Liver (tissue), 9 donors: ENCODE measurements around the gene RPL13A. TPM values are rescaled to one million over a fixed set of nuclear protein-coding genes. Genes with fewer than 3 reads are reported as not detected.

Experiments
- DNase-seq: peaks from one replicate; pipeline ENCODE4 v3.0.0-alpha.2; 2017; ENCODE audit warnings: low spot score
- H3K27ac ChIP-seq, 2 donors: one replicate each; pipeline ENCODE4 v1.7.0; 2013; ENCODE audit warnings: inconsistent platforms in 2 of 2, low read length in 2 of 2, control low read depth in 1 of 2, low read depth in 1 of 2, mild to moderate bottlenecking in 1 of 2
- H3K27me3 ChIP-seq, 4 donors: one replicate each; pipeline versions ENCODE4 v1.6.1 to v1.7.0; 2013; ENCODE audit warnings: low read length in 3 of 4, inconsistent platforms in 1 of 4, mild to moderate bottlenecking in 1 of 4, moderate library complexity in 1 of 4; ENCODE audit not compliant: control insufficient read depth in 4 of 4, insufficient read depth in 4 of 4
- H3K36me3 ChIP-seq, 4 donors: one replicate each; pipeline versions ENCODE4 v1.6.1 to v1.7.0; 2013; ENCODE audit warnings: low read length in 3 of 4, mild to moderate bottlenecking in 3 of 4, low read depth in 1 of 4, moderate library complexity in 1 of 4; ENCODE audit not compliant: control insufficient read depth in 4 of 4, insufficient read depth in 3 of 4
- H3K4me1 ChIP-seq, 4 donors: one replicate each; pipeline versions ENCODE4 v1.6.1 to v1.7.0; 2013; ENCODE audit warnings: low read length in 3 of 4, mild to moderate bottlenecking in 3 of 4, moderate library complexity in 1 of 4; ENCODE audit not compliant: control insufficient read depth in 4 of 4, insufficient read depth in 4 of 4
- H3K4me3 ChIP-seq, 3 donors: one replicate each; pipeline versions ENCODE4 v1.6.1 to v1.7.0; 2013; ENCODE audit warnings: low read length in 3 of 3, control low read depth in 1 of 3, low read depth in 1 of 3, mild to moderate bottlenecking in 1 of 3
- H3K9ac ChIP-seq, 2 donors: one replicate each; pipeline ENCODE4 v1.7.0; 2013; ENCODE audit warnings: low read length in 2 of 2, mild to moderate bottlenecking in 2 of 2, moderate library complexity in 2 of 2, control low read depth in 1 of 2, low read depth in 1 of 2
- H3K9me3 ChIP-seq, 4 donors: one replicate each; pipeline versions ENCODE4 v1.6.1 to v1.7.0; 2013; ENCODE audit warnings: low read length in 3 of 4; ENCODE audit not compliant: control insufficient read depth in 4 of 4
- ATF3 ChIP-seq: IDR thresholded peaks from 2 replicates; pipeline ENCODE4 v1.6.1; 2016; ENCODE audit warnings: antibody characterized with exemption
- CTCF ChIP-seq: fragments of 150-350 bp; IDR thresholded peaks from 2 replicates; pipeline ENCODE4 v1.5.1; 2017; ENCODE audit warnings: improper control_type of control experiment, low read depth, low read length; ENCODE audit not compliant: missing input control
- EGR1 ChIP-seq, 2 donors: IDR thresholded peaks; 2 replicates each; pipeline ENCODE4 v1.6.1; 2016 to 2018; ENCODE audit warnings: antibody characterized with exemption in 2 of 2, low read depth in 2 of 2
- FOXA1 ChIP-seq: IDR thresholded peaks from 2 replicates; pipeline ENCODE4 v1.6.1; 2016; ENCODE audit warnings: antibody characterized with exemption
- FOXA2 ChIP-seq: IDR thresholded peaks from 2 replicates; pipeline ENCODE4 v1.6.1; 2016; ENCODE audit warnings: antibody characterized with exemption
- GABPA ChIP-seq, 2 donors: IDR thresholded peaks in 1 of 2; conservative IDR thresholded peaks in 1 of 2; 2 replicates each; pipeline ENCODE4 v1.6.1; 2016; ENCODE audit warnings: antibody characterized with exemption in 2 of 2, mild to moderate bottlenecking in 1 of 2, moderate library complexity in 1 of 2
- HNF4A ChIP-seq, 2 donors: conservative IDR thresholded peaks; 2 replicates each; pipeline ENCODE4 v1.6.1; 2016; ENCODE audit warnings: antibody characterized with exemption in 2 of 2, mild to moderate bottlenecking in 2 of 2
- HNF4G ChIP-seq: IDR thresholded peaks from 2 replicates; pipeline ENCODE4 v1.6.1; 2016; ENCODE audit warnings: antibody characterized with exemption
- JUND ChIP-seq, 2 donors: IDR thresholded peaks; 2 replicates each; pipeline ENCODE4 v1.6.1; 2016; ENCODE audit warnings: antibody characterized with exemption in 2 of 2
- MAX ChIP-seq: IDR thresholded peaks from 2 replicates; pipeline ENCODE4 v1.6.1; 2016; ENCODE audit warnings: antibody characterized with exemption
- NR2F2 ChIP-seq: IDR thresholded peaks from 2 replicates; pipeline ENCODE4 v1.6.1; 2016; ENCODE audit warnings: antibody characterized with exemption
- RAD21 ChIP-seq, 2 donors: IDR thresholded peaks; 2 replicates each; pipeline ENCODE4 v1.6.1; 2016; ENCODE audit warnings: antibody characterized with exemption in 2 of 2, mild to moderate bottlenecking in 2 of 2
- REST ChIP-seq: IDR thresholded peaks from 2 replicates; pipeline ENCODE4 v1.6.1; 2016; ENCODE audit warnings: antibody characterized with exemption, mild to moderate bottlenecking
- RXRA ChIP-seq, 2 donors: IDR thresholded peaks; 2 replicates each; pipeline ENCODE4 v1.6.1; 2017 to 2018; ENCODE audit warnings: antibody characterized with exemption in 2 of 2, mild to moderate bottlenecking in 1 of 2
- SP1 ChIP-seq: IDR thresholded peaks from 2 replicates; pipeline ENCODE4 v1.6.1; 2018; ENCODE audit warnings: antibody characterized with exemption, mild to moderate bottlenecking
- TAF1 ChIP-seq: conservative IDR thresholded peaks from 2 replicates; pipeline ENCODE4 v1.6.1; 2016; ENCODE audit warnings: antibody characterized with exemption, mild to moderate bottlenecking
- YY1 ChIP-seq: IDR thresholded peaks from 2 replicates; pipeline ENCODE4 v1.6.1; 2016; ENCODE audit warnings: antibody characterized with exemption, mild to moderate bottlenecking
- ZBTB33 ChIP-seq: IDR thresholded peaks from 2 replicates; pipeline ENCODE4 v1.6.1; 2016; ENCODE audit warnings: antibody characterized with exemption
- WGBS: extraction: QIAGEN DNeasy Blood & Tissue Kit; methylation state at CpG from one replicate; pipeline ENCODE4 v1.1.7; 2013; 5-methylcytosine and 5-hydroxymethylcytosine counted together
- polyA plus RNA-seq, 2 donors: library from polyadenylated mRNA; stranded (reverse) in 1 of 2; unstranded in 1 of 2; fragments of 200-250 nt in 1 of 2; fragments of >200 nt in 1 of 2; fragmentation: Nextera tagmentation in 1 of 2; extraction: Ambion mirVana in 1 of 2; gene quantifications; one replicate each; pipeline versions ENCODE4 v1.2.1 to v1.2.3, GENCODE V29; 2013 to 2015
- total RNA-seq, 2 donors: library from RNA; depleted of rRNA; stranded (reverse); fragments of >200 nt; gene quantifications; one replicate each; pipeline ENCODE4 v1.2.3, GENCODE V29; 2014
- donor health status: healthy.
- donor health status: healthy.
- donor health status: healthy.
- donor health status: healthy.
- donor health status: healthy.

Gene RPL13A
- total and polyA plus RNA-seq, 4 donors, result 444 to 1,553 (median 746) TPM

GRCh38 chr19:49491804-49492572 is 4.6 kb downstream of the RPL13A start:
- peaks cover 0 to 23% (median 16%) of the 10 kb centered on the region in 4 donors for H3K4me1 ChIP-seq
- H3K4me3 ChIP-seq, result no peak overlapping the region
- no peak for DNase-seq
- TF ChIP-seq RAD21 (IDR thresholded peaks at IDR 0.05) (no peak), ATF3 (no peak)
- no peaks in the 10 kb centered on the region for H3K27me3 ChIP-seq
- 75% methylated on average over 7 of the region's 7 CpGs for WGBS
- H3K27ac ChIP-seq, result no peak overlapping the region
- H3K36me3 ChIP-seq, result peaks cover 15 to 37% (median 33%) of the 10 kb centered on the region in 4 donors
- no peak overlapping the region for H3K9ac ChIP-seq
- H3K9me3 ChIP-seq, result no peaks in the 10 kb centered on the region

GRCh38 chr19:49492573-49493405 is 5.4 kb downstream of the RPL13A start:
- H3K4me1 ChIP-seq, result peaks cover 0 to 29% (median 23%) of the 10 kb centered on the region in 4 donors
- 82% methylated on average over 12 of the region's 12 CpGs for WGBS

More at GRCh38 chr19:49492573-49493405, 5.4 kb downstream of the RPL13A start:
- Histone ChIP-seq H3K27ac (no peak overlapping the region), H3K9ac (no peak overlapping the region), H3K9me3 (no peaks in the 10 kb centered on the region), H3K36me3 (peaks cover 16 to 42% (median 37%) of the 10 kb centered on the region in 4 donors), H3K4me3 (no peak overlapping the region), H3K27me3 (no peaks in the 10 kb centered on the region)
- DNase-seq, result no peak
- no peak for TF ChIP-seq CTCF
- no peak for TF ChIP-seq FOXA2
- no peak for TF ChIP-seq JUND (IDR thresholded peaks at IDR 0.05)
- TF ChIP-seq RAD21 (IDR thresholded peaks at IDR 0.05), result no peak
- TF ChIP-seq EGR1 (IDR thresholded peaks at IDR 0.05; ENCODE audit: low read depth in 2 of 2), result no peak
- TF ChIP-seq MAX, result no peak
- TF ChIP-seq HNF4A (conservative IDR thresholded peaks at IDR 0.05), result no peak
- no peak for TF ChIP-seq FOXA1
- TF ChIP-seq HNF4G, result no peak
- no peak for TF ChIP-seq GABPA (IDR thresholded peaks at IDR 0.05 in 1 of 2, conservative IDR thresholded peaks at IDR 0.05 in 1 of 2)
- no peak for TF ChIP-seq RXRA (IDR thresholded peaks at IDR 0.05)
- TF ChIP-seq ZBTB33, result no peak
- TF ChIP-seq YY1, result no peak
- TF ChIP-seq TAF1, result no peak
- no peak for TF ChIP-seq ATF3
- TF ChIP-seq NR2F2, result no peak
- TF ChIP-seq SP1, result no peak
- TF ChIP-seq REST, result no peak
